SW480 (cell line): Measurements from ENCODE around the gene RPGRIP1L.

Experiments
- DNase-seq: peaks from one replicate; pipeline ENCODE4 v3.0.0-alpha.2; 2016; ENCODE audit warnings: low spot score

The RPGRIP1L gene

DNA sequence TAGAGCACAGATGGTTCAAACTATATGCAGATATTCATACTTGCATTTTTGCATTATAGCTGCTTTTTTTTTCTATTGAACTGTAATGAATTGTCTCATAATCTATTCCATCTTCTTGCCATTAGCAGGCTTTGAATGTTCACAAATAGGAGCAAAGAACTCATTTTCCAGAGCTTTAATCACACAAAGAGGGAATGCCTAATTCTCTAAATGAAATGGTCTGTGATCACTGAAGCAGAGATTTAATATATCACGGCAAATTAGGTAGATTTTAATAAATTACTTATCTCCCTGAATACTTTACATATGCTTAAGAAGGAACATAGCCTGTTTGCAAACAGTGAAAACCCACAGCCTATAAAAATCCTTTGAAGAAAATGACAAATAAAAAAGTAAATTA is 103.0 kb downstream of the RPGRIP1L start:
- no peak for DNase-seq

DNA sequence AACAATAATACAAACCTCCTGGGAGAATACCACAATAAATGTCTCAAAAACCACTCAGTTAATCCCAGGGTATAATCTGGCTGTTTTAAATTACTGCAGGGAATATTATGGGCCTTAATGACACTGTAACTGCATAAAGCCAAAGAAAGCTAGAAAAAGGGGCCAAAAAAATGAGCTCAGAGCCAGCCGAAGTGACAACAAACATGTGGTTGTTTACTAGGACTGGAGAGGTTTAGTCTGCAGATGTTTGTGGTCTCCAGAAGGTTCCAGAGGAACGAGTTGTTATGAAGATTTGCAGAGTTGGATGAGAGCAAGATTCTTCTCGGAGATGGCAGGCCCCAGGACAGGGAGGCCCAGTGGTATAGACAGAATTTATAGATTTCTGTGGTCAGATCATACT is 103.5 kb downstream of the RPGRIP1L start:
- no peak for DNase-seq

DNA sequence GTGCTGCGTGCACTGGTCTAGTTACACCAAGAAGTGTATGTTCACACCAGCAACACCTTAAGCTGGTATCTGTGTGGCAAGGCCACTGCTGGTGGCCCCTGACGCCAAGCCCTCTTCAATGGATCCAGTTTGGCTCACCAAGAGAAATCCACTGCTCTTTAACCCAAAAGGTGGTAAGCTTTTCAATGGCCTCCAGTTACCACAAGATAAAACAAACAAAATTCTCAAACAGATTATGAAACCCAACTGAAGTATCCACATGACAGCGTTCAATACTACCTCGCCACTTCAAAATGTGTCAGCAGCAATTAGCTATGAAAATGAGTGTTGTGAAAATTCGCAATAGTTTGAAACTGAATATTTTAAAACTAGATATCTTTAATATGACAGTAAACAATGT is 104.1 kb downstream of the RPGRIP1L start:
- no peak for DNase-seq

DNA sequence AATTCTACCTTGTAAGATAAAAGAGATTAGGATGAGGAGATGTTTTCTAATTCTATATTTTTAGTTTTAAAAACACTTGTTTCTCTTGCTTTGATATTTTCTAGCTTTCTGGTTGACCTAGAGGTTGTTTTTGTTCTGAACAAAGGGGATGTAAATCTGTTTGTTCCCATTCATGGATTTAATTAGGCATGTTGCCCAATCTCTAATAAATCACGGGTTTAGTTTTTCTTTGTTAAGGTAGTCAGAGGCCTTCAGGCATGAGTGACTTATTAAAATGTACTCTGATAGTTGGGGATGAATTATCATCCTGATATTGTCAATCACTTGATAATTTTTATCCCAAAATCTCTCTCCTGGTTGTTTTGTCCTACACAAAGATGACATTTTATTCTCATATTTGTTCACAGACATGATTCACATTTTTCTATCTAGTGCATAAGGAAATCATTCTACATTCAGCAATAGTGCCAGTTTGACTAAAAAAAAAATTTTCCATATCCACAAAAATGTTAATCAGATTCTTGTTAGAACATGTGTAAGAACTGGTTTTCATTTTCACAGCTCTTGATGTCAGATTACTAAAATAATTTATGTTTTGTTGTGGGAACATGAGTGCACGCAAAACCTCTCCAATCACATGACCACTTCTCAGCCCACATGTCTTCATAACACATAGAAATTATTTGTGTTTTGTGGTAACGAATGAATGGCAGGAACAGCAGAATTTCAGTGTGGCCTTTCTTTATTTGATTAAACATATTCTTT is 105.0 kb downstream of the RPGRIP1L start:
- no peak for DNase-seq

DNA sequence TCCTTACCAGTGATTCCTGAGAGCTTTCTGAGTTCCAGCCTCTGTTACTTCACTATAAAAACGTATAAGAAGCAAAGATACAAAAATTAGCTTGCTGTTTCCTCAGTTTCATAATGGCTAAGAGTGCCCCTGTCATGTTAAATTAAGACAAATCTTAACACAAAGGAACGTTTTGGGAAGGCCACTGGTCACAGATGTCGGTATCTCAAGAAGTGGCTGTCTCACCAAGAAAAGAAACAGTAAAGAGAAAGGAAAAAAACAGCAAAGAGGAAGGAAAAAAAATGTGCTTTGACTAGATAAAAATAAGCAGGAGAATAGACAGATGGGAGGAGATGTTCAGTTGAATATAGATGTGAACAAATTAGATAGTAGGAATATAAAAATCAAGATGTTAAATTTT is 105.9 kb downstream of the RPGRIP1L start:
- DNase-seq, result no peak

DNA sequence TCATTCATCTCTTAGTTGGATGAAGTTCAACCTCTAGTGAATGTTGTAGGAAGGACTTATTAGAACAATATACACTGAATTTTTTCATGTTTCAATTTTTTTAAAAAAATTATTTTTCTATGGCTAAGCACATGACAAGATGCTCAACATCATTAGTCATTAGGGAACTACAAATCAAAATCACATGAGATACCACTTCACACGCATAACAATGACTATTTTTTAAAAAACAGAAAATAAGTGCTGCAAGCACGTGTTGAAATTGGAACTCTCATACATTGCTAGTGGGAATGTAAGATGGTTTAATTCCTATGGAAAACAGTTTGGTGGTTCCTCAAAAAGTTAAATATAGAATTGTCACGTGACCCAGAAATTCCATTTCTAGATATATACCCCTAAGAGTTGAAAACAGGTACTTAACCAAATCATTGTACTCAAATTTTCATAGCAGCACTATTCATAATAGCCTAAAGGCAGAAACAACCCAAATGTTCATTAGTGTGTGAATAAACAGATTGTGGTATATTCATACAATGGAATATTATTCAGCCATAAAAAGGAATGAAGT is 115.5 kb downstream of the RPGRIP1L start:
- no peak for DNase-seq

DNA sequence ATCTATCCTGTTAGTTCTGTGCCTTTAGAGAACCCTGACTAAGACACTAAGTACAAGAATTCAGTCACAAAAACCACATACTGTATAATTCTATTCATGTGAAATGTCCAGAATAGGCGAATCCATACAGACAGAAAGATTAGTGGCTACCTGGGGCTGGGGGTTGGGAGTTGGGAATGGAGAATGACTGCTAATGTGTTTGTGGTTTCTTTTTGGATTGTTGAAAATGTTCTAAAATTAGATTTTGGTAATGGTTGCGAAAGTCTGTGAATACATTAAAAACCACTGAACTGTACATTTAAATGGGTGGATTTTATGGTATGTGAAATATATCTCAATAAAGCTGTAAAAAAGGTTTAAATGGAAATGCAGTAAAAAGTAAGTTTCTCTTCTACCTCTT is 120.3 kb downstream of the RPGRIP1L start:
- no peak for DNase-seq

DNA sequence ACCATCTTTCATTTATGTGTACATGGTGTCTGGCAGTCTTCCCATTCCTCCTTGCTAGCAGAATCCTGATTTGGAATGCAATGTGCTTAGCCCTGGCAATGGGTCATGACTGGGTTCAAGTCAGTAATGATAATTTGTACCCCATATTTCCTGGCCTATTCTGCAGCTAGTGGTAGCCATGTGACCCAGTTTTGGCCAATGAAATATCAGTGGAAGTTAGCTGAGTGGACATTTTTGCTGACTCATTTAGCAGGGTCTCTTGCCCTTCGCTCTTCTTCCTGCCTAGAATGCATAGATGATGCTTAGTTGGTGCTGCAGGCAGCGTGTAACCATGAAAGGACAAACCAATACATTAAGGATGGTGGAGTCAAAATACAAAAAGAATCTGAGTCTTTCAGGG is 121.9 kb downstream of the RPGRIP1L start:
- no peak for DNase-seq

DNA sequence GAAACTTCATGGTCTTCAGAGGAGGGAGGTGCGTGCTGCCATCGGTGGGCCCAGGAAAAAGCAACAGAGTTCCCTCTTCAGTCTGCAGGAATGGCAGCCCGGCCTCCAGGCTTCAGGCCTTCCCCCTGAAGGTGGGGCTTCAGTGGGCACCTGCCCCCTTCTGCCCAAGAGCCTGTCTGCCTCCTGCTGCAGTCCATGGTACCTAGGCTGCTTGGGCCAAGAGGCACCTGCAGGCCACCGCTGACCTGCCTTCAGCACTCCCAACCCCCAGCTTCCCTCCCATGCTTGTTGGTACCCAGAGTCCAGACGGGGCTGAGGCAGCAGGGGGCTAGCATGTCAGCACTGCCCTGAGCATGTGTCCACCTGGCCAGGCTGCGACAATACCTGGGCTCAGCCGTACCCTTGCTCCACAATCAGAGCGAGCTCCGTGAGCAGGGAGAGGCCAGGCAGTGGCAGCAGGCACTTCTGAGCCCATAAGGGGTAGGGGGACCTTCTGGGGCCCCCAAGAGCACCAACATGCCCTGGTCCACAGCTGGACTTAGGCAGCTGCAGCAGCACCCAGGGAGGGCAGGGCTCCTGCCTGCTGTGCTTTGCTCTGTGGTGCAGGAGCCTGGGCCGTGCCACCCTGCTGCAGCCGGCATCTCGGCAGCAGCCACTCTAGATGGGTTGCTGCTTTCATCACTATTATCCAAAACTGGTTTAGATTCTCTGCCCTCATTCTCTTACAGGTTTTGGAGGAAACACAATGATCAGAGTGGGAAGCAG is 123.4 kb downstream of the RPGRIP1L start:
- DNase-seq, result no peak

DNA sequence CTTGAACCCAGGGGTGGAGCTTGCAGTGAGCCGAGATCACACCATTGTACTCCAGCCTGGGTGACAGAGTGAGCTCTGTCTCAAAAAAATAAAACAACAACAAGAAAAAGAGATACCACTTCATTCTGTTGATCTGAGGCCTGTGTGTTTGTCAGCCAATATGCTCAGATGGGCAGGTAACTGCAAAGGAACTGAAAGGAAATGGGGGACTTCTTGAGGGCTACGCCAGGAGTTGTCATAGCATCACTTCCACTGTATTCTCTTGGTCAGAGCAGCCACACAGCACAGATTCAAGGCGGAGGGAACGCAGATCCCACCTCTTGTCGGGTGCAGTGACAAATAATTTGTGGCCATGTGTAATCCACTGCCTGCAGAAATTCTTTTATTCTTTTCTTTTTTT is 126.8 kb downstream of the RPGRIP1L start:
- no peak for DNase-seq

DNA sequence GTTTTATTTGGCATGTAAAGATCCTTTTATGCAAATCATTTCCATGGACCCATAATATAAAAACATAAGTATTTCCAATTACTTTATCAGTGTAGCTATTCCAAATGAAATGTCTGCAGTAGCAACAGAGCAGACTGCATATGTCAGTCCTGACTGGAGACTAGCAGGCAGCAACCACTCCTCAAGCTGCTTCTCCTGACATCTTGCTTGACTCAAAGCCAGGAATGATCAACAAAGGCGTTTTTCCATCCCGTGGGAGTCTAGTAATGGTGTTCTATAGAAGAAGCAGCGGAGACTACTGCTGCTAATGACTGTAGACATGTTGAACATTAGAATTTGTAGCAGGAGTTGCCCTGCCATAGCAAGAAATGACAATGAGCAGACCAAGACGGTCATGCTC is 127.4 kb downstream of the RPGRIP1L start:
- no peak for DNase-seq

DNA sequence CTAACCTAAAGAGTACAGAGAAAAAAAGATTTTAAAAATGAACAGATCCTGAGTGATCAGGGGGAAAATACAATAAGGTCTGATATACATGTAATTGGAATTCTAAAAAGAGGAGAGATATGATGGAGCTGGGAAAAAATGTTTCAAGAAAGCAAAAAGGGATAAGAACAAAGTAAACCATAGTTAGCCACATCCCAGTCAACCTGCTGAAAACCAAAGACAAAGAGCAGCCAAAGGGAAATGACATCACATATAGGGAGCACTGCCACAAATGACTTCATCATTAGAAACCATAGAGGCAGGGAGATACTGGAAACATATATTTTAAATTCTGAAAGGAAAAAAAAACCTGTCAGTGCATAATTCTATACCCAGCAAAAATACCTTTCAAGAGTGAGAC is 131.9 kb downstream of the RPGRIP1L start:
- DNase-seq, result no peak

DNA sequence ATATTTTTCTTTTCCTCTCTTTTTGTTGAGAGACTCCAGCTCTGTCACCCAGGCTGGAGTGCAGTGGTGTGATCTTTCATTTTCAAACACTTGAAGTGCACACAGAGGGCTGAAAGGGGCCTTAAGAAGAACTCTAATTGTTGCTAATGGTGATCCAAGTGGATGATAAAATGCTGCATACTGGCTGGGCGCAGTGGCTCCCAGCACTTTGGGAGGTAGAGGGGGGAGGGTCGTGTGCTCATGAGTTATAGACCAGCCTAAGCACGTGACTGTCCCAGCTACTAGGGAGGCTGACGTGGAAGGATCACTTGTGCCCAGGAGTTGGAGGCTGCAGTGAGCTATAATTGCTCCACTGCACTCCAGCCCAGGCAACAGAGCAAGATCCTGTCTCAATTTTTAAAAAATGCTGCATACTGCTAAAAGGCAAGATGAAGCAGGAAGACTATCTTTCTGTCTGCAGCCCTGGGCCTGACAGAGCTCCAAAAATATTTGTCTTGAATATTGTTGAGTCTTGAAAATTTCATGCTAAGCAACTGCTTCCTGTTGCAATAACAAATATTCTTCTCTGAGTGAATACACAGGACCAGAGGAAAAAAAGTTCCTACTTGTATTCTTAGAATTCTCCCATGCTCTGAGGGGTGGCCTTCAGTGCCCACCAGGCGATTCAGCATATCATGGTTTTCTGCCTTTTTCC is 137.0 kb downstream of the RPGRIP1L start:
- DNase-seq, result no peak

DNA sequence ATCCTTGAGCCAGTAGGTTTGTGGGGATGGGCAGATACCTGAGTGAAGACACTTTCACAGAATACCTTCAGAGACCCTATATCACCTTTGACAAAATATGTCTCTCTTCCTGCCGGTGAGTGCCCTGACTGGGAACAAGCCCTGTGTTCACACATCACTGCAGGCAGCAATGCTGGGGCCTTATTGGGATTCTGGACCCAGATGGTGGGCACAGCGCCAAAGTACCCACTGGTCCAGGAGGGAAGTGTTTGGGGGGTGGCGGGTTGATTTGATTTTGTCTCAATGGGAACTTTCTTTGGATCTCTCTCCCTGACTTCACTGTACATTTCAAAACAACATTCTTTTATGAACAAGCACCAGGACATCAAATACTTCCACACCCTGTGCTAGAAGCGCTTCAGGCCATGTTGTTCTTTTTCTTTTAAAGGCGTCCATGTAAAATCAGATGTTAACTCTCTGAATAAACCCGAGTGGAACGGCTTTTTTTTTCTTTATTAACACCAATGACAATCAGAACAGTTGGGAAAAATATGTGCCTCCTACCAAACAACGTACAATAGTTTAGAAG is 138.3 kb downstream of the RPGRIP1L start:
- DNase-seq, result no peak

DNA sequence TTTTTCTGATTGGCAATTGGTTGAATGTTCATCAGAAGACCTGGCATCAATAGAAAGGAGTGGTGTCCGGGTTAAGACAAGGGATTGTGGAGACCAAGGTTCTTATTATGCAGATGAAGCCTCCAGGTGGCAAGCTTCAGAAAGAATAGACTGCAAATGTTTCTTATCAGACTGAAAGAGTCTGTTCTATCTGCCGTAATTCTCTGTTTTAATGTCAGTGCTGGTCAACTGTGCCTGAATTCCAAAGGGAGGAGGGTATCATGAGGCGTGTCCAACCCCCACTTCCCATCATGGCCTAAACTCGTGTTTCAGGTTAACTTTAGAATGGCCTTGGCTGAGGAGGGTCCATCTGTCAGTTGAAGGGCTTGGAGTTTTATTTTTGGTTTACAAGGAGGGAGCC is 140.2 kb downstream of the RPGRIP1L start:
- no peak for DNase-seq

DNA sequence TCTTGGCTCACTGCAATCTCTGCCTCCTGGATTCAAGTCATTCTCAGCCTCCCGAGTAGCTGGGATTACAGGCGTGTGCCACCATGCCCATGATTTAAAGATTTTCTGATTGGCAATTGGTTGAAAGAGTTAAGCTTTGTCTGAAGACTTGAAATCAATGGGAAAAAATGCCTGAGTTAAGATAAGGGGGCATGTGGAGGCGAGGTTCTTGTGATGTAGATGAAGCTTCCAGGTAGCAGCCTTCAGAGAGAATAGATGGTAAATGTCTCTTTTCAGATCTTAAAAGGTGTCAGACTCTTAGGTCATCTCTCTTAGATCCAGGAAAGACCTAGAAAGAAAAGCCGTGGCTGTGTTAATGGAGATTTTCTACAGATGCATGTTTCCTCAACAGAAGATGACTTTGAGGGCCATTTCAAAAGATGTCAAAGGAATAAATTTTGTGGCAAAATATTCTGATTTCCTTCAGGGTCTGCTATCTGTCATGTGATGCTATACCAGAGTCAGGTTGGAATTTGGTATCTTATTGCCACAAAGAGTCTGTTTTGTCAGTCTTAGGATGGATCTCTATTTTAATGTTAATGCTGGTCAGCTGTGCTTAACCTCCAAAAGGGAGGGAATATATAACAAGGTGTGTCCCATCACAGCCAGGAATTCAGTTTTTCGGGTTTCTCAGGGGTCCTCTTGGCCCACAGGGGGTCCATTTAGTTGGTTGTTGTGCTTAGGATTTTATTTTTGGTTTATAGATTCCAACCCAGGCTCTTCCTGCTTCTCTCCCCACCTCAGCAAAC is 142.4 kb downstream of the RPGRIP1L start:
- DNase-seq, result no peak

DNA sequence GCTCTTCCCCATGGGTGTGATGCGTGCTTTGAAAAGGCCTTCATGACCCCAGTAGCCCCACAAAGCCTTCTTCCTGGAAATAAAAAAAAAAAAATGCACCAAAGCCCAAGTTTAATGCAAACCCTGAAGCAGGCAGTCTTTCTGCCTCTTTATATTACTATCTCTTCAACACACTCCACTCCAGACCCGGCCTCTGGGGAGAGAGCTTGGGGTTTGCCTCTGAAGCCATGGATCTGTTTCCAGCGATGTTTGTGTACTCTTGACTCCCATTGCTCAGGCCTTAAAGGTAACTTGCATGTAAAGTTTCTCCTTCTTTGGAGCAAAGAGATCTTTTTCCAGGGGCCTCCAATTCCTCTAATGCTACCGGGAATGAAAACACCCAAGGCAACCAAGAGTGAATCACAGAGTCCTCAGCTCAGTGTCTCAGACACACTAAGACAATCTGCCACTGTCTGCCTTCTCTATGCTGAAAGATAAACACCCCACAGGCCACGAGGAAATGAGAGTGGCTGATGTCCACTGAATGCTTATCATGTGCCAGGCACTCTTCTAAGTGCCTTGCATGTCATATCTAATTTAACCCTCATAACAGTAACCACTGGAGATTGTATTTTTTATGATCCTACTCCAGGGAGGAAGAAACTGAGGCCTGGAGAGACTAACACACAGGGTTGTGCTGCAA is 144.2 kb downstream of the RPGRIP1L start:
- DNase-seq, result no peak

DNA sequence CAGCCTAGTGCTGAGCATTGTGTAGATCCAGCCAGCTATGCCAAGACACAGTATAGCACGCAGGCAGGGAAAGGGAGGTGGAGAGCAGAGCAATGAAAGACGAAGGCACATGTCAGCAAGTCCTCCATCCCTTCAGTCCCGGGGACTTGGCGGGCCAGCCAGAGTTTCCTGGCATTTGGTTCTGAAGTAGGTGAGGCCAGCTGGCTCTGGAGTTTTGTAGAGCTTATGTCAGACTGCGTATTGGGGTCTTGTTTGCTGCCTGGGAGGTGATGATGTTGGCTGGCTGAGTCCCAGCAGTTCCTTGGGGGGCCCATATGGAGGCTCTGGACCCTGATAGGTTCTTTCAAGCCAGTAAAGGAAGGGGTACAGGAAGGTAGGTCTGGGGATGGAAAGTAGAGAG is 144.9 kb downstream of the RPGRIP1L start:
- DNase-seq, result no peak

DNA sequence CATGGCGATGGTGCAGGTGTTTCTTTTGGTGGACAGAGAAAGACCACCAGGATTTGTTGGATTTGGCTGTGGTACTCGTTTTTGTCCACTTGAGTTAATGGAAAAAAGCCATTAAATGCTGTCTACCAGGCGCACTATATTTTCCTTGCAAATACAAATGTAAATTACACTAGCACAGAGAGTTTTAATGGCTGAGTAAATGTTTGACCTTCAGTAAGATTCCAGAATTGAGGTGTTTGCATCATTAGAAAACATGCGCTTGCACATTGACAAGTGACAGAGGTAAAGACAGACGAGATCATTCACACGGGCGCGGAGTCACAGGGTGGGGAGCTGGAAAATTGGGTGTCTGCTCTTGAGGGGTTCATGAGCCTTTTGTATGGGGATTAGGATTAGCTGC is 147.1 kb downstream of the RPGRIP1L start:
- no peak for DNase-seq

DNA sequence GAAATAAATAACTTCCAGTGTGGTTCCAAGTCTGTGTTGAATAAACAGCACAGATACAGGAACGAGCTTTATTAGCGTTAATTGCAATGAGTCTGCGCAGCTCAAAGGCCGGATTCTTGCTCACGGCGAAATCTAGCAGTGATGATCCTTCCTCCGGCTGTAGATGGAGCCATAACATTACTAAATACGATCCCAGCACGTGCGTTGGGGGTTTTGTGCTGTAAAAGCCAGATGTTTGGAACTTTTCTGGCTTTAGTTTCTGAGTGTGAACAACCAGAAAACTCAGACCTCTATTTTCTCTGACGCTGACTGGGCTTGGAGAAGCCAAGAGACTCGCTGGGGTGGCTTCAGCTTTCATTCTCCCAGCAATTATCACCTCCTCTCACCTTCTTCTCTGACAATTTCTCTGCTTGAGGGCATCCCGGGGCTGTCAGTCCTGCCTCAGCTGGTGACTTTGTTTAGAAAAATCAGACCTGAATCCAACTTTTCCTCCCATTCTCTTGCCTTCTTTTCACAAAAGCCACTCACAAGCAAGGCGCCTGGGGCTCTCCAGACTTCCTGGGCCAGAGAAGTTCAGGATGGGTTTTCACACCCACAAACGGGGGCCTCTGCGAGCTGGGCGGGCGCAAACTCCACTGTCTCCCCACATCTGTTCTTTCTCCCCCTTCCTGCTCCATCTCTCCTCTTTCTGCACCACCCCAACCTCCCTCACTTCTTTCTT is 153.5 kb downstream of the RPGRIP1L start:
- peak; percentile 67 for DNase-seq
